Glutamatergic neuron (in vitro differentiated cells): ENCODE results near the gene PNCK. TPM values are rescaled to one million over a fixed set of nuclear protein-coding genes. Genes with fewer than 3 reads are reported as not detected.
A peak's percentile ranks its signal among the peaks of the same experiment; 100 is the strongest.

Source experiments
- DNase-seq: peaks from one replicate; pipeline ENCODE4 v3.0.0; 2022
- H3K27ac Mint-ChIP-seq: one replicate; pipeline ENCODE4 v1.8.0; 2020; ENCODE audit warnings: mild to moderate bottlenecking, mixed read lengths, inconsistent platforms; ENCODE audit not compliant: unreplicated experiment
- H3K27me3 Mint-ChIP-seq: one replicate; pipeline ENCODE4 v1.8.0; 2020; ENCODE audit warnings: mild to moderate bottlenecking, moderate library complexity, mixed read lengths, inconsistent platforms; ENCODE audit not compliant: unreplicated experiment
- H3K36me3 Mint-ChIP-seq: one replicate; pipeline ENCODE4 v1.8.0; 2020; ENCODE audit warnings: mild to moderate bottlenecking, mixed read lengths, inconsistent platforms; ENCODE audit not compliant: unreplicated experiment
- H3K4me1 Mint-ChIP-seq: one replicate; pipeline ENCODE4 v1.8.0; 2020; ENCODE audit warnings: mild to moderate bottlenecking, low read depth, mixed read lengths, inconsistent platforms; ENCODE audit not compliant: unreplicated experiment
- H3K4me3 Mint-ChIP-seq: one replicate; pipeline ENCODE4 v1.8.0; 2020; ENCODE audit warnings: mild to moderate bottlenecking, mixed read lengths, inconsistent platforms; ENCODE audit not compliant: unreplicated experiment
- H3K9me3 Mint-ChIP-seq: one replicate; pipeline ENCODE4 v1.8.0; 2020; ENCODE audit warnings: mild to moderate bottlenecking, moderate library complexity, mixed read lengths, inconsistent platforms; ENCODE audit not compliant: unreplicated experiment
- CTCF ChIP-seq: fragments of 200-600 bp; sonication (generic); IDR thresholded peaks from one replicate; pipeline ENCODE4 v1.5.0; 2021; ENCODE audit not compliant: partially characterized antibody, unreplicated experiment
- total RNA-seq: library from RNA; stranded (reverse); fragmentation: NEBNext Ultra II Directional; extraction: Animal tissue kit (Norgen Biotek cat#: 25700); gene quantifications from one replicate; pipeline ENCODE4 v1.2.1, GENCODE V29; 2021; ENCODE audit not compliant: unreplicated experiment

PNCK gene
- total RNA-seq, 1 donor from 2014 or later, result 4.3 TPM

- no peaks in the 10 kb centered on the region for H3K4me1 Mint-ChIP-seq
Observed at GRCh38 chrX:153667281-153667955, 6.2 kb downstream of the PNCK start.

DNA sequence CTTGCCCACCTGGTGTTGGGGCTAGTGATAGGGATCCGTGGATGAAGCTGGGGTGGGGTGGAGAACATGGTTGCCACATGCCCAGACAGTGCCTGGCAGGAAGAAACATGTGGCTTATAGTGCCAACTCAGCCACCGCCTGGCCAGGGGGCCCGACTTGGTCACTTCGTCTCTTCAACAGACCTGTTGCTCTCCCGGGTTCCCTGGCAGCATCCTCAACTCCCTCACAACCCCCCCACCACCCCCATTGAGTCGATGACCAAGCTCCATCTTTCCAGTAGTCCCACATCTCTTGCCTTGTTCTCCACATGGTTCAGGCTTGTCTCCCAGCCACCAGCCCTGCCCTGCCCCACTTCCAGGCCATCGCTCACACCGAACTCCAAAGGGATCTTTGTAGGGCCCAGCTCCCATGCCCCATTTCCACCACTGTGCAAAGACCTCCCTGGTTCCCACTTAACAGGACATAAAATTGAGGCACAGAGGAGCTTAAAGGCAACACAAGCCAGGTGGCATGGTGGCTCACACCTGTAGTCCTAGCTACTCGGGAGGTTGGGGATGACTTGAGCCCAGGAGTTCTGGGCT is 7.8 kb downstream of the PNCK start:
- Mint-ChIP-seq H3K4me3 (no peak overlapping the region), H3K36me3 (no peaks in the 10 kb centered on the region), H3K9me3 (peaks cover 2% of the 10 kb centered on the region), H3K27me3 (peaks cover 6% of the 10 kb centered on the region), H3K27ac (no peak overlapping the region), H3K4me1 (no peaks in the 10 kb centered on the region)
- TF ChIP-seq CTCF, result no peak
- no peak for DNase-seq

More at GRCh38 chrX:153667281-153667955, 6.2 kb downstream of the PNCK start:
- DNase-seq, result no peak
- Mint-ChIP-seq H3K27me3 (peaks cover 6% of the 10 kb centered on the region), H3K9me3 (peaks cover 2% of the 10 kb centered on the region), H3K27ac (no peak overlapping the region), H3K36me3 (no peaks in the 10 kb centered on the region), H3K4me3 (peak overlapping the region; percentile 49)
- no peak for TF ChIP-seq CTCF

DNA sequence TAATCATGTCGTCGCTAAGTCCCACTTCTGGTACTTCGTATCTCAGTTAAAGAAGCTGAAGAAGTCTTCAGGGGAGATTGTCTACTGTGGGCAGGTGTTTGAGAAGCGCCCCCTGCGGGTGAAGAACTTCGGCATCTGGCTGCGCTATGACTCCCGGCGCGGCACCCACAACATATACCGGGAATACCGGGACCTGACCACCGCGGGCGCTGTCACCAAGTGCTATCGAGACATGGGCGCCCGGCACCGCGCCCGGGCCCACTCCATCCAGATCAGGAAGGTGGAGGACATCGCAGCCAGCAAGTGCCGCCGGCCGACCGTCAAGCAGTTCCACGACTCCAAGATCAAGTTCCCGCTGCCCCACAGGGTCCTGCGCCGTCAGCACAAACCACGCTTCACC is 11.3 kb downstream of the PNCK start:
- Mint-ChIP-seq H3K4me1 (no peaks in the 10 kb centered on the region), H3K27me3 (peaks cover 8% of the 10 kb centered on the region), H3K36me3 (no peaks in the 10 kb centered on the region), H3K9me3 (peaks cover 2% of the 10 kb centered on the region), H3K27ac (no peak overlapping the region), H3K4me3 (no peak overlapping the region)
- DNase-seq, result peak; percentile 47
- peak; percentile 27 for TF ChIP-seq CTCF

- Mint-ChIP-seq H3K4me3 (peak overlapping the region; percentile 15), H3K27ac (no peak overlapping the region), H3K4me1 (no peaks in the 10 kb centered on the region), H3K9me3 (no peaks in the 10 kb centered on the region), H3K36me3 (peaks cover 5% of the 10 kb centered on the region), H3K27me3 (peaks cover 2% of the 10 kb centered on the region)
- DNase-seq, result no peak
- TF ChIP-seq CTCF, result no peak
Observed at GRCh38 chrX:153659268-153659667, 14.3 kb downstream of the PNCK start.

- TF ChIP-seq CTCF, result no peak
- no peak overlapping the region for H3K4me3 Mint-ChIP-seq
- H3K4me1 Mint-ChIP-seq, result no peaks in the 10 kb centered on the region
- H3K36me3 Mint-ChIP-seq, result peaks cover 5% of the 10 kb centered on the region
- H3K27ac Mint-ChIP-seq, result no peak overlapping the region
- H3K9me3 Mint-ChIP-seq, result no peaks in the 10 kb centered on the region
- H3K27me3 Mint-ChIP-seq, result peaks cover 2% of the 10 kb centered on the region
- DNase-seq, result no peak
Observed at GRCh38 chrX:153657161-153657560, 16.5 kb downstream of the PNCK start.
